ENCODE measurements around the gene LRRC8A. TPM values are rescaled to one million over a fixed set of nuclear protein-coding genes. Genes with fewer than 3 reads are reported as not detected.

Gene LRRC8A
- total RNA-seq, 1 experiment from 2014 or later, result 16.4 TPM

GRCh38 chr9:128898382-128898781, 16.4 kb downstream of the LRRC8A start:
- no peak for ATAC-seq
- Histone ChIP-seq H3K36me3 (ENCODE audit: control insufficient read depth, insufficient read depth, low read length) (no peaks in the 10 kb centered on the region), H3K4me1 (ENCODE audit: control insufficient read depth, insufficient read depth, low read length) (no peaks in the 10 kb centered on the region), H3K27ac (ENCODE audit: low read length) (no peak overlapping the region), H3K9me3 (ENCODE audit: control insufficient read depth, insufficient read depth, low read depth, low read length) (no peaks in the 10 kb centered on the region), H3K4me3 (ENCODE audit: low read depth in 2 of 2, low read length in 2 of 2) (no peak overlapping the region), H3K27me3 (ENCODE audit: control insufficient read depth, insufficient read depth, low read length) (no peaks in the 10 kb centered on the region)
- no TSS peak for BruUV-seq (replicated peaks)
- no peak for DNase-seq (ENCODE audit: low read depth, low spot score)
- CTCF ChIA-PET, result no interaction called here
- no peak for TF ChIP-seq TCF7L2 (IDR thresholded peaks at IDR 0.05; ENCODE audit: low read depth, low read length)
- TF ChIP-seq, protein P1, sequence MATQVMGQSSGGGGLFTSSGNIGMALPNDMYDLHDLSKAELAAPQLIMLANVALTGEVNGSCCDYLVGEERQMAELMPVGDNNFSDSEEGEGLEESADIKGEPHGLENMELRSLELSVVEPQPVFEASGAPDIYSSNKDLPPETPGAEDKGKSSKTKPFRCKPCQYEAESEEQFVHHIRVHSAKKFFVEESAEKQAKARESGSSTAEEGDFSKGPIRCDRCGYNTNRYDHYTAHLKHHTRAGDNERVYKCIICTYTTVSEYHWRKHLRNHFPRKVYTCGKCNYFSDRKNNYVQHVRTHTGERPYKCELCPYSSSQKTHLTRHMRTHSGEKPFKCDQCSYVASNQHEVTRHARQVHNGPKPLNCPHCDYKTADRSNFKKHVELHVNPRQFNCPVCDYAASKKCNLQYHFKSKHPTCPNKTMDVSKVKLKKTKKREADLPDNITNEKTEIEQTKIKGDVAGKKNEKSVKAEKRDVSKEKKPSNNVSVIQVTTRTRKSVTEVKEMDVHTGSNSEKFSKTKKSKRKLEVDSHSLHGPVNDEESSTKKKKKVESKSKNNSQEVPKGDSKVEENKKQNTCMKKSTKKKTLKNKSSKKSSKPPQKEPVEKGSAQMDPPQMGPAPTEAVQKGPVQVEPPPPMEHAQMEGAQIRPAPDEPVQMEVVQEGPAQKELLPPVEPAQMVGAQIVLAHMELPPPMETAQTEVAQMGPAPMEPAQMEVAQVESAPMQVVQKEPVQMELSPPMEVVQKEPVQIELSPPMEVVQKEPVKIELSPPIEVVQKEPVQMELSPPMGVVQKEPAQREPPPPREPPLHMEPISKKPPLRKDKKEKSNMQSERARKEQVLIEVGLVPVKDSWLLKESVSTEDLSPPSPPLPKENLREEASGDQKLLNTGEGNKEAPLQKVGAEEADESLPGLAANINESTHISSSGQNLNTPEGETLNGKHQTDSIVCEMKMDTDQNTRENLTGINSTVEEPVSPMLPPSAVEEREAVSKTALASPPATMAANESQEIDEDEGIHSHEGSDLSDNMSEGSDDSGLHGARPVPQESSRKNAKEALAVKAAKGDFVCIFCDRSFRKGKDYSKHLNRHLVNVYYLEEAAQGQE (IDR thresholded peaks at IDR 0.05; ENCODE audit: insufficient read depth in 1 of 2, low read depth in 2 of 2, low read length in 1 of 2), result no peak
- TF ChIP-seq, protein P2, sequence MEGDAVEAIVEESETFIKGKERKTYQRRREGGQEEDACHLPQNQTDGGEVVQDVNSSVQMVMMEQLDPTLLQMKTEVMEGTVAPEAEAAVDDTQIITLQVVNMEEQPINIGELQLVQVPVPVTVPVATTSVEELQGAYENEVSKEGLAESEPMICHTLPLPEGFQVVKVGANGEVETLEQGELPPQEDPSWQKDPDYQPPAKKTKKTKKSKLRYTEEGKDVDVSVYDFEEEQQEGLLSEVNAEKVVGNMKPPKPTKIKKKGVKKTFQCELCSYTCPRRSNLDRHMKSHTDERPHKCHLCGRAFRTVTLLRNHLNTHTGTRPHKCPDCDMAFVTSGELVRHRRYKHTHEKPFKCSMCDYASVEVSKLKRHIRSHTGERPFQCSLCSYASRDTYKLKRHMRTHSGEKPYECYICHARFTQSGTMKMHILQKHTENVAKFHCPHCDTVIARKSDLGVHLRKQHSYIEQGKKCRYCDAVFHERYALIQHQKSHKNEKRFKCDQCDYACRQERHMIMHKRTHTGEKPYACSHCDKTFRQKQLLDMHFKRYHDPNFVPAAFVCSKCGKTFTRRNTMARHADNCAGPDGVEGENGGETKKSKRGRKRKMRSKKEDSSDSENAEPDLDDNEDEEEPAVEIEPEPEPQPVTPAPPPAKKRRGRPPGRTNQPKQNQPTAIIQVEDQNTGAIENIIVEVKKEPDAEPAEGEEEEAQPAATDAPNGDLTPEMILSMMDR (IDR thresholded peaks at IDR 0.05), result no peak
- no peak for TF ChIP-seq POLR2AphosphoS5 (IDR thresholded peaks at IDR 0.05; ENCODE audit: low read depth, low read length)
- no peak for TF ChIP-seq SIN3A (IDR thresholded peaks at IDR 0.05; ENCODE audit: borderline replicate concordance, insufficient read depth, low read depth, low read length)
- intact Hi-C loops (cut with micrococcal nuclease; ENCODE audit: unreplicated experiment) (no loop called here), in situ Hi-C loops (cut with HindIII; ENCODE audit: low pct_unique_long_range_greater_than_20kb, low sequenced_read_pairs) (no loop called here)
- POLR2A ChIA-PET, result no interaction called here

DNA sequence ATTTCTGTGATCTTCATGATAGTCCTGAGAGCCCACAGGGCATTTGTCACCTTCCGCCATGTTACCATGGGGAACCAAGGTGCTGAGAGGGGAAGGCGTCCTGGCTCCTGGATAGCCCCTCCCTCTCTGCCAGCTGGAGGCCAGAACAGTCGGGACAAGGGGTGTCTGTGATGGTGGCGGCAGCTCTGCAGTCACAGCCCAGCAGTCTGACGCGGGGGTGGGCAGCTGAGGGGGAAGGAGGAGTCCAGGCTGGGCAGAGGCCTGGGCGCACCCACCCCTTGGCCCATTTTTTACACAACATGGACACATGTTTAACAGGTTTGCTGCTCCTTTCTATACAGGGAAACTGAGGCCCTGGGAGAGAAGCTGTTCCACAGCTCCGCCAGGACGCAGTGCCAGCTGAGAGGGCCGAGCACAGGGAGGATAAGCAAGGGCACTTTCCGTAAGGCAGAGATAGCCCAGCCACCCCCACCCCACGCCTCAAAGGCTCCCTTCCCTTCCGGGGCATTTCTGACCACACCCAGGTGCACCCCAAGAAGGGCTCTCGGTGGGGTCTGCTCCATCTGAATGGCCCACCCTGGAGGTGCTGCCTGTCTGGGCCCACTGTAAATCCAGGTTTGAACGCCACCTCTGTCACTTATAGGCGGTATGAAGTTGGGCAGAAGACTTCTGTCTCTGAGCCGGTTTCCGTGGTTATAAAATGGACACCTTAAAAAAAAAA, 17.1 kb downstream of the LRRC8A start:
- Histone ChIP-seq H3K27ac (ENCODE audit: low read length) (no peak overlapping the region), H3K9me3 (ENCODE audit: control insufficient read depth, insufficient read depth, low read depth, low read length) (no peaks in the 10 kb centered on the region), H3K4me3 (ENCODE audit: low read depth in 2 of 2, low read length in 2 of 2) (no peak overlapping the region), H3K27me3 (ENCODE audit: control insufficient read depth, insufficient read depth, low read length) (no peaks in the 10 kb centered on the region), H3K4me1 (ENCODE audit: control insufficient read depth, insufficient read depth, low read length) (no peaks in the 10 kb centered on the region), H3K36me3 (ENCODE audit: control insufficient read depth, insufficient read depth, low read length) (no peaks in the 10 kb centered on the region)
- CTCF ChIA-PET, result no interaction called here
- in situ Hi-C loops (cut with HindIII; ENCODE audit: low pct_unique_long_range_greater_than_20kb, low sequenced_read_pairs) (no loop called here), intact Hi-C loops (cut with micrococcal nuclease; ENCODE audit: unreplicated experiment) (no loop called here)
- POLR2A ChIA-PET, result no interaction called here
- no TSS peak for BruUV-seq (replicated peaks)
- TF ChIP-seq TCF7L2 (IDR thresholded peaks at IDR 0.05; ENCODE audit: low read depth, low read length) (no peak), POLR2AphosphoS5 (IDR thresholded peaks at IDR 0.05; ENCODE audit: low read depth, low read length) (no peak), SIN3A (IDR thresholded peaks at IDR 0.05; ENCODE audit: borderline replicate concordance, insufficient read depth, low read depth, low read length) (no peak)
- TF ChIP-seq, protein P1 (IDR thresholded peaks at IDR 0.05; ENCODE audit: insufficient read depth in 1 of 2, low read depth in 2 of 2, low read length in 1 of 2), result no peak
- TF ChIP-seq, protein P2 (IDR thresholded peaks at IDR 0.05), result no peak
- no peak for DNase-seq (ENCODE audit: low read depth, low spot score)
- no peak for ATAC-seq
